ENCODE measurements around the gene TSPEAR.

Gene TSPEAR

GRCh38 chr21:44720170-44720569, 8.8 kb upstream of the TSPEAR start:
- no peak for DNase-seq (ENCODE audit: low read depth)

- no peak for DNase-seq (ENCODE audit: low read depth)
Measured at GRCh38 chr21:44718571-44718970, 7.2 kb upstream of the TSPEAR start.

GRCh38 chr21:44718093-44718492, 6.7 kb upstream of the TSPEAR start:
- DNase-seq (ENCODE audit: low read depth) = no peak

GRCh38 chr21:44716984-44717383, 5.6 kb upstream of the TSPEAR start:
- no peak for DNase-seq (ENCODE audit: low read depth)

GRCh38 chr21:44714905-44715304, 3.5 kb upstream of the TSPEAR start:
- no peak for DNase-seq (ENCODE audit: low read depth)

- no peak for DNase-seq (ENCODE audit: low read depth)
Measured at GRCh38 chr21:44713846-44714245, 2.5 kb upstream of the TSPEAR start.

GRCh38 chr21:44713130-44713529, 1.8 kb upstream of the TSPEAR start:
- no peak for DNase-seq (ENCODE audit: low read depth)

- DNase-seq (ENCODE audit: low read depth) = no peak
Measured at GRCh38 chr21:44712203-44713028, 1.0 kb upstream of the TSPEAR start.

- no peak for DNase-seq (ENCODE audit: low read depth)
Measured at GRCh38 chr21:44710756-44711326, 531 bp downstream of the TSPEAR start.

- DNase-seq (ENCODE audit: low read depth) = no peak
Measured at GRCh38 chr21:44710294-44710665, 1.1 kb downstream of the TSPEAR start.

GRCh38 chr21:44709426-44710293, 1.7 kb downstream of the TSPEAR start:
- no peak for DNase-seq (ENCODE audit: low read depth)

- DNase-seq (ENCODE audit: low read depth) = no peak
Measured at GRCh38 chr21:44708866-44709425, 2.4 kb downstream of the TSPEAR start.

GRCh38 chr21:44708213-44708865, 3.0 kb downstream of the TSPEAR start:
- DNase-seq (ENCODE audit: low read depth) = no peak

GRCh38 chr21:44706706-44707581, 4.4 kb downstream of the TSPEAR start:
- no peak for DNase-seq (ENCODE audit: low read depth)

- no peak for DNase-seq (ENCODE audit: low read depth)
Measured at GRCh38 chr21:44706026-44706705, 5.2 kb downstream of the TSPEAR start.

GRCh38 chr21:44704636-44705001, 6.8 kb downstream of the TSPEAR start:
- DNase-seq (ENCODE audit: low read depth) = no peak

GRCh38 chr21:44703731-44704635, 7.4 kb downstream of the TSPEAR start:
- DNase-seq (ENCODE audit: low read depth) = no peak

- DNase-seq (ENCODE audit: low read depth) = no peak
Measured at GRCh38 chr21:44702973-44703730, 8.2 kb downstream of the TSPEAR start.
